Lower lobe of right lung (tissue), 2 donors: ENCODE data around the gene SERGEF. TPM values are rescaled to one million over a fixed set of nuclear protein-coding genes. Genes with fewer than 3 reads are reported as not detected.

Experiments
- ATAC-seq, 2 donors: fragments of 200-7000 bp; cut with Tn5 transposase; one replicate each; pipeline ENCODE4 v1.9.1; 2020 to 2022; ENCODE audit warnings: mild to moderate bottlenecking in 2 of 2, moderate library complexity in 2 of 2
- DNase-seq: peaks from one replicate; pipeline ENCODE4 v3.0.0-alpha.2; 2020
- H3K27ac ChIP-seq: fragments of 200-600 bp; one replicate; pipeline ENCODE4 v1.8.0; 2022
- H3K27me3 ChIP-seq: fragments of 200-600 bp; one replicate; pipeline ENCODE4 v1.8.0; 2022; ENCODE audit warnings: low read depth
- H3K36me3 ChIP-seq: fragments of 200-600 bp; one replicate; pipeline ENCODE4 v1.8.0; 2022; ENCODE audit warnings: mild to moderate bottlenecking
- H3K4me1 ChIP-seq: fragments of 200-600 bp; one replicate; pipeline ENCODE4 v1.8.0; 2022
- H3K4me3 ChIP-seq: fragments of 200-600 bp; one replicate; pipeline ENCODE4 v1.8.0; 2022; ENCODE audit warnings: mild to moderate bottlenecking
- H3K9me3 ChIP-seq: fragments of 200-600 bp; one replicate; pipeline ENCODE4 v1.8.0; 2022
- CTCF ChIP-seq: fragments of 200-600 bp; IDR thresholded peaks from one replicate; pipeline ENCODE4 v1.8.0; 2022; ENCODE audit warnings: antibody characterized with exemption, mild to moderate bottlenecking
- intact Hi-C: fragments of 100-400 bp; cut with DNase I; formaldehyde crosslinking; loops from one replicate; pipeline ENCODE4 v1.11.0; 2022
- total RNA-seq: library from RNA; stranded (reverse); fragmentation: NEBNext Ultra II Directional; extraction: Animal tissue kit (Norgen Biotek cat#: 25700); gene quantifications from one replicate; pipeline ENCODE4 v1.2.1, GENCODE V29; 2021
- donor health status: DM: no; HTN: yes; CAD: no; lungs with severe emphysema.

Gene SERGEF
- total RNA-seq, 1 donor from 2014 or later = 28.4 TPM

- DNase-seq (peak; percentile 7), ATAC-seq (no peak)
- TF ChIP-seq CTCF = no peak
- no peaks in the 10 kb centered on the region for H3K36me3 ChIP-seq
- intact Hi-C loops = no loop called here
- no peak overlapping the region for H3K27ac ChIP-seq
- H3K27me3 ChIP-seq = peaks cover 6% of the 10 kb centered on the region
- H3K9me3 ChIP-seq = peaks cover 4% of the 10 kb centered on the region
- no peaks in the 10 kb centered on the region for H3K4me1 ChIP-seq
- no peak overlapping the region for H3K4me3 ChIP-seq
Measured at GRCh38 chr11:17753641-17754040, 259.2 kb downstream of the SERGEF start.

DNA sequence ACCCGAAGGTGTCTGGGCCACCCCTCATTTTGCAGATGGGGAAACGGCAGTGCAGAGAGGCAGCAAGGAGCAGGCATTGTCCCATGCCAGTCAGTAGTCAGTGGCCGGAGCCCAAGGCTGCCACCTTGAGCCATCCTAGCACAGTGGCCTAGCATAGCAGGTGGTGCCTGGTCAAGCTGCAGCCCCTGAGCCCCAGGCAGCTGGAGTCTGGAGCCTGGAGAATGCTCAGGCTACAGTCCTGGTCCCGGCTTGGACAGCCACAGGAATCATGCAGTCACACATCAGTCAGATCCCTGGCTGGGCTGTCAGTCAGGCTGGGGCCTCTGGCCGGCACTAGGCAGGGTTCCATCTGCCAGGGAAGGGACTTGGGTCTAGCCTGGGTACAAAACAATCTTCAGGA lies 259.7 kb downstream of the SERGEF start:
- no peak for TF ChIP-seq CTCF
- DNase-seq = peak; percentile 33
- Histone ChIP-seq H3K27ac (no peak overlapping the region), H3K27me3 (peaks cover 6% of the 10 kb centered on the region), H3K4me1 (no peaks in the 10 kb centered on the region), H3K9me3 (no peaks in the 10 kb centered on the region), H3K4me3 (no peak overlapping the region), H3K36me3 (no peaks in the 10 kb centered on the region)
- intact Hi-C loops = no loop called here
- no peak for ATAC-seq

DNA sequence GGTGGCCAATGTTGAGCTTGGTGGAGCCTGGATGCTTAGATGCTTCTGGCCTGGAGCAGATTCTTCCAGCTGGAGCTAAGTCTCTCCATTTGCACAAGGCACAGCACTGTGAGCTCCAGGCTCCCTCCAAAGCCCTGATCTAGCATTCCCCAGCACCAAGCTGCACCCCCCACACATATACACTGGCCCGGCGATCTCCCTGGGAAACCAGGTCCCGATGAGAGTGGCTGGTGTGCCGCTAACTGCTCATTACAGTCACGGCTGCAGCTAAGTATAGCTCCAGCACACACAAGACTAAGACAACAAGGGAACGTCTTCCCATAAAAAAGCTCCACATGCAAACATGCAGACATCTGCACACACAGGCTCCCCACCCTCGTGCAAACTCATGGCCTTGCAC lies 260.7 kb downstream of the SERGEF start:
- Histone ChIP-seq H3K4me3 (no peak overlapping the region), H3K27ac (no peak overlapping the region), H3K9me3 (no peaks in the 10 kb centered on the region), H3K4me1 (no peaks in the 10 kb centered on the region), H3K36me3 (no peaks in the 10 kb centered on the region), H3K27me3 (peaks cover 11% of the 10 kb centered on the region)
- ATAC-seq = no peak
- DNase-seq = peak; percentile 13
- no peak for TF ChIP-seq CTCF
- intact Hi-C loops = no loop called here

DNA sequence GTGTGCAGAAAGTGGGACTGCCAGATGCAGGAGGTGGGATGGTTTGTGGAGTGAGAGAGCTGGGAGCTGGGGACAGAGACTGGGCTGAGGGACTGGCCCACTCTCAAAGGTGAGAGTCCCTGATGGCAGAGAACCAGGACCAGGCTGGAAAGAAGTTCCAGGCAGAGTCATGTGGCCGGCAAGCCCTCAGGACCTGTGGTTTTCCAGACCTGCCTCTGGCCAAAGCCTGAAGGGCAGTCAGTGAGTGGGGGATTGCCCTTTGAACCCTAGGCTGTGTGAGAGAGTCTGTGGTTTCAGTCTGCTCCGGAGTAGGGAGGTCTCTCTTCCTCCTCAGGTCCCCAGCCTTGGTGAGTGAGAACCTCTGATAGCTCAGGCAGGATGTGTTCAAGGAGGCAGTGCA lies 261.3 kb downstream of the SERGEF start:
- no peaks in the 10 kb centered on the region for H3K4me1 ChIP-seq
- H3K27ac ChIP-seq = no peak overlapping the region
- TF ChIP-seq CTCF = no peak
- no peak for ATAC-seq
- intact Hi-C loops = no loop called here
- H3K27me3 ChIP-seq = peaks cover 11% of the 10 kb centered on the region
- no peak for DNase-seq
- no peaks in the 10 kb centered on the region for H3K36me3 ChIP-seq
- no peaks in the 10 kb centered on the region for H3K9me3 ChIP-seq
- no peak overlapping the region for H3K4me3 ChIP-seq

DNA sequence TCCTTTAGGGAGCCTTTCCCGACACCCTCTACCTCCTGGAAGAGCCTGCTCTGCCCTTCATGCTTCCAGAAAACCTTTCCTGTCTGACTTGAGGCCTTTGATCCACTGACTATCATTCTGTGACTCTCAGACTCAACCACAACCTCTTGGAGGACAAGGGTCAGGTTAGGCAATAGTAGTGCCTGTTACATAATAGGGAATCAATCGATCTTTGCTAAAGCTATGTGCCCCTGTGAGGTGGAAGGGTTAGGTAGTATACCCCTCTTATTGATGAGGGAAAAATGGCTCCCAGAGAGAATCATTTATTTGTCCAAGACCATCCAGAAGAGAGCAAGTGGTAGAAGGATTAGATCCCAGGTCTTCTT lies 262.1 kb downstream of the SERGEF start:
- no peak overlapping the region for H3K27ac ChIP-seq
- intact Hi-C loops = no loop called here

More for the DNA sequence above, 262.1 kb downstream of the SERGEF start:
- no peak for ATAC-seq
- Histone ChIP-seq H3K27me3 (peaks cover 11% of the 10 kb centered on the region), H3K4me3 (no peak overlapping the region), H3K9me3 (no peaks in the 10 kb centered on the region), H3K4me1 (no peaks in the 10 kb centered on the region), H3K36me3 (no peaks in the 10 kb centered on the region)
- DNase-seq = no peak
- TF ChIP-seq CTCF = no peak
